AG08395 (cell line): Measurements from ENCODE around the gene ZDHHC14.

ENCODE experiments used
- DNase-seq: peaks from one replicate; pipeline ENCODE4 v3.0.0; 2012; ENCODE audit warnings: mixed read lengths, low spot score

Gene ZDHHC14

DNA sequence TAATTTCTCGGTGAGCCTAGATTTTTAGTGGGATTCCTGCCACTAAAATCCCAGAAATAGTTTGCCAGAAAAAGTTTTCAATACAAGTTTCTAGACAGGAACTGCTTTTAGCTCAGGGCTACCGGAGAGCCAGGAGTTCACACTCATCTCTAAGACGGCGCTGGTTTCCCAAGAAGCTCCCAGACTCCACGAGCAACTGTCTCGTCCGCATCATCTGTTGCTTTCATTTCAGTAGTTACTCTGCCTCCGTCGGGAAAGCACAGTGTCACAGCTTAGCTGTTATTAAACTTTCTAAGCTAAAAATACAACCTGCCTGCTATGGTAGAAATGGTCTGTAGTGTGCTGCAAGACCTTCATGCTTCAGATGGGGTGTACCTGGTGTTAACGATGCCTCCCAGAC, 244.8 kb downstream of the ZDHHC14 start:
- peak; percentile 33 for DNase-seq

DNA sequence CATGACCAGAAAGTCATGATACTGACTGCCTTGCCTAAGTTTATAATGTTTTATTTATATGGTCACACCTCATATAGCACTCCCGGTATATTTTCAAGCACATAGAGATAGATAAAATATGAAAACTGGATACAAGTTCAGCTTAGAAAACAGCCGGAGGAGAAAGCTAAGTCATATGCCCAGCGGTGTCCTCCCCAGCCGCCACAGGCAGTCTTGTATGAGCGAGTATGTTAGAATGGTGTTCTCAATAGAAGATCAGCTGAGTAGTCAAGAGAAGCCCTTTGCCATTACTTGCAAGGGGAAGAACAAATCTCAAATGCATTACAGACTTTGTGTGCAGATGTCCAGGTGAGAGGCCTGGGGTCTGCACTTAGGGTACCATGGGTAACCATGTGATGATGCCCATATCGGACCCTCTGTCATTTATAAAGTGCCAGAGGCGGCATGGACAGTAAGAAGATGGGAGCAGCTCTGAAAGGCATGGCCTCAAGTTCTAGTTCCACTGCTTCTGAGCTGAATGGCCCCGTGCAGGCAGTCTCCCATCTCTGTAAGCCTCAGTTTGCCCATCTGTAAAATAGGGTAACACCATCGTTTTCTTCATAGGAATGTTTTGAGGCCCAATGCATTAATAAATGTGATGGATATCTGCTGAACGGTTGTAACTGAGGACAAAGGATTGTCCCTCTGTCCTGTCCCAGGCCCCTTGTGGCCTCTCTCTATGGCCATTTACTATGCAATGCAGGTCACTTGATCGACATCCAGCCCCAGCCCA, 246.4 kb downstream of the ZDHHC14 start:
- no peak for DNase-seq

DNA sequence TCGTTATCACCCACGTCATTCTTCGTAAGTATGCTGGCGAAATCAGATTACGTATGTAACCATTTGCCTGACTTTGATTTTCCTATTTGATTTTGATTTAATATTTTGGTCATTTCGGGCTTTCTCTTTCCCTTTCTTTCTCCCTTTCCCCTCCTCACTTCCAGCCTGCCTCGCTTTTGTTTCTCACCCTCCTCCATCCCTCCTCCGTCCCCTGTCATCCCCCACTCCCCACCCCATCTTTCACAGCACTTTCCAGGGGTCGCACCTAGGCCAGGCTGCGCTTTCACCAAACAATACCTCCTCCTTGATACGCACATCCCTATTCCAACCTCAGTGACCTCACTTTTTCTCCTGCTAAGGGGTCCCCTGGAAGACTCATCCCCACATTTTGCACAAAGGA, 247.5 kb downstream of the ZDHHC14 start:
- no peak for DNase-seq

DNA sequence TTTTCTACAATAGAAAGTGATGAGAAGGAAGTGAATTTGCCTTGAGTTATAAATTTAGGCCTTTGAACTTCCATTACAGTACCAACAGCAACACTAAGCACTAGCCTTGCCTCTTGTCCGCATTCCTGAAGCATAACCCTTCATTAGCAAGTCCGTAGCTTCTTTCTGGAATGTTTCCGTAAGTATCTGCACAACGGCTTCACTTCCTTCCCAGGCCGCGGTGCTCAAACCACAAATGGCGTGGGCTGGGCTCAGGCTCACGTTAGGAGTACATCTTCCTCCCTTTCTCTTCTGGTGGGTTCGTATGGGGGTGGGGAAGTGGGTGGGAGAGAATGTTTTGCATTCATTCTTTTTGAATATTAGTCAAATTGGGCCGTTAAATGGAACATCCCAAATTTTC, 248.2 kb downstream of the ZDHHC14 start:
- no peak for DNase-seq

DNA sequence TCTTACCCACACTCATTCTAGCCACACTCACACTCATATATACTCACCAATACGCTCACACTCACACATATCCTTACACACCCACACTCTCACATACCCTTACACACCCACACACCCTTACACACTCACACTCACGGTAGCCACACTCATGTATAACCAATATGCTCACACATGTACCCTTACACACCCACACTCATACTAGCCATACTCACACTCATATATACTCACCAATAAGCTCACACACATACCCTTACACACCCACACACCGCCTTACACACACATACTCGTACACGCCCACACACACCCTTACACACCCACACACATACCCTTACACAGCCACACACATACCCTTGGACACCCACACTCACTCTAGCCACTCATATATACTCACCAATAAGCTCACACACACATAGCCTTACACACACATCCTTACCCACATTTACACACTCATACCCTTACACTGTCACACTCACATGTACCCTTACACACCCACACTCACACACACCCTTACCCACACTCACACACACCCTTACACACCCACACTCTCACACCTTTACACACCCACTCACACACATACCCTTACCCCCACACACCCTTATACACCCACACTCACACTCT, 249.6 kb downstream of the ZDHHC14 start:
- no peak for DNase-seq

DNA sequence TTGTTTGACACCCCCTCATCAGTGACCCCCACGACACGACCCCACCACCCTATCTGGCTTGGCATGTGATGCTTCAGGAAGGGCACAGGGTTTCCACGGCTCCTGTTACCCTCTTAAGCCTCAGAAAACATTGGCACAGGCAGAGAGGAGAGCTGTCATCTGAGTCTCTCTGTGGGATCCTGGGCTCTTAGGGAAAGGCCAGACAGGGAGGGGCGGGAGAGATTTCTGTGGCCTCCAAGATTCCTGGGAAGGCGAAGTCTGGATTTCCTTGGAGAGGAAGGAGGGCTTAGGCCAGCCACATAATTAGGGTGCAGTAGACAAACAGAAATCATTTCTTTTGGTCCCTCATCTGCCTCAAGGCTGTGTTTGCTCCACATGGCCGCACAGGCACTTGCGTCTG, 250.4 kb downstream of the ZDHHC14 start:
- no peak for DNase-seq

DNA sequence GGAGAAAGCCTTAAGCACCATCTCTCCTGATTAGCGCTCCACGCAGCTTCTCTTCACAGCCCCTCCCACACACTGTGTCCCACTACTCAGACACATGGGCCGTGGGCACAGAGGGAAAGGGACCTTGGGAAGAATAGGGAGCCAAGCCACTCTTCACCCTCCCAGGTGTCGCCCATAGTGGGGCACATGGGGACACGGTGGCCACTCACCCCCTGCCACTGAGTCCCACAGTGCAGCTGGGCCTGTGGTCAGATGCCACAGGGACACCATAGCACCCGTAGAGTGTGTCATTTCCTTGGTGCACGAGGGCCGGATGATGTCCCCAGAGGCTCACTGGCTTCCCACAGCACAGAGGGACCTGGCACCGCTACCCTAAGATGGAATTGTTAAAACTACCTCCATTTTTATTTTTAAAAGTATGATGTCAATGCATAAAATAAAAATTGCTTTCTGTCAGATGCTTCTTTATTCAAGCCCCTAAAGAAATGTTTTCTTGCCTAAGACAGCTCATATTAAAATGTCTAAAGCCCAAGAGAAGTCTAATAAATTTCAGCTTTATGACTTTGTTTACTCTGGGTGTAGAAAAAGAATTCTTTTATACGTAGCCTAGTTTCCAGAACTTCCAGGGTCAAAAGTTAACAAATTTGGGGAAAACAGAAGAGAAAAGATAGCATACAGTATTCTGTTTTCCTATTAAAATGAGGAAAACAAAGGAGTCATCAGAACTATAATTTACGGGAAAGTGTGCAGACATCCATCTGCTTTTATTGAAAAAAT, 251.0 kb downstream of the ZDHHC14 start:
- no peak for DNase-seq

DNA sequence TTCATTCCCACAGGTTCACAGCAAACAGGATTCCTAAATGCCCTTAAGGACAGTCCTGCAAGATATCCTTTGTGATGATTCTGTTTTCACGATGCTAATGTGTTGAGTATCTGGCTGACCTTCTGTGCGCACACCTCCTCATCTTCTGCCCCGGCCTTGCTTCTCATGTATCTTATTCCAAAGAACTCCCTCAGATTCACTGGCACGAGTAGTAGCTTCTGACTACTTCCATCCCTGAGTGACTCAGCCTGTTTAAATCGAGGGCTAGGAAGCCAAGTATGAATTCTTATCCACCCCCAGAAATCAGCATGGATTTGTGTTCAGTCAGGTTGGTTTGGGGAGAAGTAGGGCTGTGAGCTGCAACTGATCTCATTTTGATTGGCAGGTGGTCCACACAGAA, 251.8 kb downstream of the ZDHHC14 start:
- peak; percentile 89 for DNase-seq

DNA sequence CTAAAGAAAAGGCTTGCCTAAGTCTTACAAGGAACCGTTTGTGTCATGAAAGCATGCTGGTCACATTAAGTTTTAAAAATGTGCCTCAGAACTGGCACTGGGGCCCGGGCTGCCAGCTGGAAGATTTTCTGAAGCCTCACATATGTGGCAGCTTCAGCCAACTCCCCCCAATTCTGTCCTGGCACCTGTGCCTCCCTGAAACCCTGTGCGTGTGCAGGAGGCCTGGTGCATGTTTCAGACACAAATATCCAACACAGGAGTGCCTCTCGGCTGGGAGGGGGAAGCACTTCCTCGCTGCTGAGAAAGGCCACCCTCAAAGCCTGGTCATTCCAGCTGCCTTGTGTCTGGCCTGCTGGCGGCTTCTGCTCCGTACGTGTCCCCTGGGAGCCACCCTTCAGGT, 253.6 kb downstream of the ZDHHC14 start:
- no peak for DNase-seq

DNA sequence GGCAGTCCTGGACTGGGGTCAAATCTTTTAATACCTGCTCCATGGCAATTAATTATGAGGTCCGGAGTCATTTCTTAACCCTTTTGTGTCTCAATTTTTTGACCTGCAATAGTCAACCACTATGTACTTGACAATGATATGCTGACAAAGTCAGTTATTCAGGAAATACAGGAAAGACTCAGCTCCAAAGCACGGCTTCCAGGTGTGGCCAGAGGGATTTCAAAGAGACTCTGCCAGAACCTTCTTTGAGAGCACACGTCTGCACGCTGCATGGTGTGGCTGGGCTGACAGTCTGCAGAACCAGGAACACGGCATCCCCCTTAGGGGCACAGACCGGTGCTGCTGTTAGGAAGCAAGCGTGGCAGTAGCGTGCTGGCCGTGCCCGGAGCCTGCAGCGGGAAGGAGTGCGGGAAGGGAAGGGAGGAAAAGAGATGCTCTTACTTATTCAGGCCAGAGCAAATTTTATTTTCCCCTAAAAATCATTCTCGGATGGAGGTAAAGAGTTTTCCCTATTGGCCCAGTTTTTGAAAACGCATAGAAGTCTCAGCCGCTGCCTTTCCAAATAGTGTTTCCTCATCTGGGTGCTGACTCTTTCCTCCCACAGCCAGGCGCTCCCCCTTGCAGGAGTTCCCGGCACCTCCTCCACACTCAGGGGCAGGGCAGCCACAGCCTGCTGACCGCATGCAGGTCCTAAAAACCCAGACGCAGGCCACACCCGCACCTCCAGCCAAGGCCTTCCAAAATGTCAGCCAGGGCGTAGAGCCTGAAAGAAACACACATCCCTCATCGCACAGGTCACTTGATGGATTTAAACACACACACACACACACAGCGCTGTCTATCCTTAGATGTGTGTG, 254.6 kb downstream of the ZDHHC14 start:
- no peak for DNase-seq

DNA sequence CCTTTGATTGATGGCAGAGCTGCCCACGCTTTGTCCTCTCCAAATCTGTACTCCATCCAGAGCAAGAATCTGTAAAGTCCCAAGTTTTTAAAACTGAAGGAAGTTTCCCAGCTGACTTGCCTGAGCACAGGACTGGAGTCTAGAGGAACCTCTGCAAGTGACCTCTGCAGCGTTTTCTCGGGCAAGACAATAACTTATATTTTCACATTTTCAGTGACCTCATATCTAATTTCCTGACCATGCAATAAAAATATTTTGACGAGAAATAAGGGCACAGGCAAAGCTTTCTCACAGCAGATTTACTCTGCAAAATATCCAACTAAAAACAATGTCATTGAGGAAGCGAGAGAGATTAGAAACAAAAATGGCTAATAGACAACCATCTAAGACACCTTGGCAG, 256.5 kb downstream of the ZDHHC14 start:
- DNase-seq = no peak

DNA sequence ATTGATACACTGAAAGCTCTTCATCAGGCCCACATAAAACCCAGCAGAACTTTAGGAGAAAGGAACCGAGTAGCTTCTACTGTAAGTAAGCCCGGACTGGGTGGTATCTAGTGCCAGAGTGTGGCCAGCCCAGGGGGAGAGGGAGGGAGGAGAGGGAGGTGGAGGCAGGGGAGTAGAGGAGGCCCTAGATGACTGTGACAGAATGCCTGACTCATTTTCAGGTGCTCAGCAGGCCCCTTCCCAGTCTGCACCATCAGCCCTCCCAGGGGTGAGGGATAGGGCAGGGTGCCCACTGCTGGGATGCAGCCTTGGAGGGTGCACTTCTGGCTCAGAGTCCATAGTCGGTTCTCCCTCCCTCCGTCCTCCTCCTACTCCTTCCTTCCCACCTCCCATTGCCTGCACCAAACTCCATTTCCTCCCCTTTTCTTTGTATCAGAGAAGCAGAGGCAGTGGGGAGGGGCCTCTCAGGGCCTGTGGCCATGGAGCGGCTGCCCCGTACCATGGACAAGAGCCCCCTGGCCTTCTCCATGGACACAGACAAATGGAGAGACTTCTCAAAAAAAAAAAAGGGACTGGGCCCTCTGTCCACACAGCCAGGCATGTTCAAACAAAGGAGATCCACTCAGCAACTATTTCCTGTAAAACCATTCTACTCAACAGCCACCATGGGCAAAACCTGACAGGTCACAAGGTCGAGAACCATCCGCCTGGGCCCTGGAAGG, 257.1 kb downstream of the ZDHHC14 start:
- DNase-seq = no peak

DNA sequence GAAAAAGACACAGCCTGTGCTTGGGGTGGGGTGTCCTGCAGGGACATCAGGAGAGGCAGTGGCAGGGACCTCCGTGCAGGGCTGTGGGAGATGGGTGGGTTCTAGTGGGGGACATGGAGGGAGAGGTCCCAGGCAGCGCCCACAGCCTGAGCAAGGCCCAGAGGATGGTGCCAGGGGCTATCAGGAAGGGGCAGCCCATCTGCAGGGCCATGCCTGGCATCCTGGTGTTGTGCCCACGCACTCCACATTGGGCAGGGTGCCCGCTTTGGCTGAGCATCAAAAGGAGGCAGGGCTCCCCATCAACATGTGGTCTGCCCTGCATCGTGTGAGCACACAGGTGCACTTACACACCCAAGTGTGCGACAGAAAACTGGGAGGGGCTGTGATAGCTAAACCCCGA, 257.8 kb downstream of the ZDHHC14 start:
- no peak for DNase-seq

DNA sequence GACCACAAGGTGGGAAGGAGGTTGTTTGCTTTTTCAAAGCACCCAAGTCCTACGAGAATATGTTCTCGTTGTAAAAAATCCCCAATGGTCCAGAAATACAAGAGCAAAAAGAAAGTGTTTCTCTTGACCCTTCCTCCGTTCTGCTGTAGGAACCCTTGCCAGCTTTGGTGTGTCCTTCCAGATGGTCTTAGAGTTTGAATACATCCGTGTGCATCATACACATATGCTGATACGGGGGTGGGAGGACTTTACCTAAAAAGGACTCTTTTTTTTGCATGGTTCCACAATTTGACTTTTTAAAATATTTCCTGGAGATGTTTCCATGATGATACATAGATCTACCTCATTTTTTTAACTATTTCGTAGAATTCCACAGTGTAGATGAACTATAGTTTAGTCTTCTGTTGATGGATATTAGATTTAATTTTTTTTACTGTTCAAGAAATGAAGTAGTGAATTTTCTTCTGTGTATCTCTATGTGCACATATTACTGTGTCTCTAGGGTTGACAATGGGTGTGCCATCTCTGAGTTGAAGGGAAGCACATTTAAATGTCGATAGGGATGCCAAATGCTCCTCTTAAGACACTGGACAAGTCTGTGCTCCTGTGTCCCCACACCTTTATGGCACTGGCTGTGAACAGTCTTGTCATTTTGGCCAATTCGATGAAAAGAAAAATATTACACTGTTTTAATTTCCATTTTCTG, 259.9 kb downstream of the ZDHHC14 start:
- no peak for DNase-seq

DNA sequence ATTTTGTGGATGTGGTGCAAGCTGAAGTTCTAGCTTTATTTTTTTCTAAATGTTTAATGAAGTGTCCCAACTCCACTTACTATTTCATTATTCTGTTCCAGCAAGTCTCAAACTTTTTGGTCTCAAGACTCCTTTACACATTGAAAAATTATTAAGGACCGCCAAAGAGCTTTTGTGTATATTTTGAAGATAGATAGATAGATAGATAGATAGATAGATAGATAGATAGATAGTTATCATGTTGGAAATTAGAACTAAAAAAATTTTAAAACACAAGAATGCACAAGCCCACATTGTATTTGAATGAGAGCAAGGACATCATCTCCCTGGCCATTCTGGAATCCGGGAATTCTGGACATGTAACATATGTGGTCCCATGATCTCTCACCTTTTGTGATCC, 260.8 kb downstream of the ZDHHC14 start:
- DNase-seq = no peak

DNA sequence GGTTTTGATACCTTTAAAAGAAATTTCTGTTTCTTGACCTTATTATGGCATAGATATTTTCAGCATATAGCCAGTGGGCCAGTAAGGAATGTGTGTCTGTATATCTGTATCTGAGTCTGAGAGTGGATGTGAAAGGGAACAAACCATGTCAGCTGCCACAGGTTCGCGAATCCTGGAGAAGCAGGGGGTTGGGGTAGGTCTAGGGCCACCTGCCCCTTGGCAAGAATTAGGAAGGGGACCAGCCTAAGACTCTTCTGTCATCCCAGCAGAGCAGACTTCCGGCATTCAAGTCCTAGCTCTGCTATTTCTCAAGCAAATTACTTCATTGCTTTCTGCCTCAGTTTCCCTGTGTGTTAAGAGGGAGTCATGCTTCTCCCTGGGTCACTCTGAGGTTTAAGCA, 261.7 kb downstream of the ZDHHC14 start:
- DNase-seq = no peak

DNA sequence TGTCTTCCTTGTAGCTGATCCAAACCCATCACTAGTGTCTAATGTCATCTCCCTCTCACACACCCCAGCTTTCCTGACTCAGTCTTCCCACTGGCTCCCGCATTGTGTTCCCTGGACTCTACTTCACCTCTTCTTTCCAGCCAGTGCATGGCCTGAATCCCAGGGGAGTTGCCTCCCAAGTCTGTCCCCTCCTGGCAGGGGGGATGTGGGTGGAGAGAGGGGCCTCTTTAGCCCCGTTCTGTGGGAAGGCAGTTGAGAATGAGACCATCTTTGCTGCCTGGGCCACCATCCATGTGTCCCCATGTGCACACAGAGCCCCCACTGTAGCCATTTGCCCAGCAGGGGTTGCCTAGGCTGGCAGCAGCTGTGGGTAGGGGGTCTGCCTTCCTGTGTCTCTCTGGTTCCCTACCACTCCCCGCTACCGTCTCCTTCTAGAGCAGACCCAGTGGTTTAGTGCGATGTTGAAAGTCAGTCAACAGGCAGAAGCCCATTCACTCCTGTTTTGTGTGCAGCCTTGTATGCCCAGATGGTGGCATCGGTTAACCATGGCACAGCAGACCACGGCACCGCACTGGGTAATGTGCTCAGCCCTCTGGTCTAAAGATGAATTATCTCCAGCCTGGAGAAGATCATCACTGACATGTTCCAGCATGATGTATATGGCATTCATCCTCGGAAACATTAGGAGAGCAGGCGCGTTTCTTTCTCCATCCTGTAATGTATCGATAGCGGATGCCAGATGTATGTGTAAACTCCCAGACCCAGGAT, 263.2 kb downstream of the ZDHHC14 start:
- peak; percentile 58 for DNase-seq

DNA sequence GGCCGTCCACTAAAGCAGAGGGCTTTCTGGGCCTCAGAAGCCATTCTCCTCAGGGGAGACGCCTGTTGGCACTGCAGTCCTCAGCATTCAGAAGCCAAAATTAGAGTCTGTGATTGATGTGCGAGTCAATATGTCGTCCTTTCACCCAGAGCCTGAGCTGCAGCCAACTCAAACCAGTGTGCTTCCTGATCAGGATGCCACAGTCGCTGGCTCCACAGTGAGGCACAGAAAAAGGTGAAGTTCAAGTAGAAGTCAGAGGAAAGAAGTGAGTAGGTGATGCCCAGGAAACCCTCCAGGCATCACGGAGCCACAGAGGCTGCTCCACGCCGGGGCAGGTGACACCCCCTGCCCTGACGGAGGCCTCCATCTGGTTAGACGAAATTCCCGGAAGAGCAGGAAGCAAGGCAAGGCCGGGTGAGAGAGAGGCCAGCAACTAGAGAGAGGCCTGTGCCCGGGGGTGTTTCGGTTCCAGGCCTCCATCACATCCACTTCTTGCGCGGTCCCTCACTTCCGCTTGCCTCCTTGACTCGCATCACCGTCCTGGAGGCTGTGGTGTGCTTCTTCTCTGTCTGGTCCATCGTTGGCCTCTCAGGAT, 264.3 kb downstream of the ZDHHC14 start:
- DNase-seq = no peak

DNA sequence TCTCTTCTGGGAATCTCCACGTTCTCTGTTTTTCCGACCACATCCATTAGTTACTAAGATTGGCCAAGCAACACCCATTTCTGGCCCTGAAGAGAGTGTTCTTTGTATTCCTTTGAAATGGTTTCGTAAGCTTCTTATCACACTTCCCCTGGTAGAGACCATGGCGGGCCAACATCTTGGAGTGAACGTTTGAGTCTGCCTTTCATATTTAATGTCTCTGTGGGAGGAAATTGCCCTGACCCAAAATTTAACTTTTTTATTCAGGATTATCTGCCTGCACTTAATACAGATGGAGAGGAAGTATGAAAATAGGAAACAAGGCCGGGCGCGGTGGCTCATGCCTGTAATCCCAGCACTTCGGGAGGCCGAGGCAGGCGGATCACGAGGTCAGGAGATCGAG, 265.0 kb downstream of the ZDHHC14 start:
- DNase-seq = no peak
